PC-3 (cell line): Measurements from ENCODE around the gene GPRIN1. TPM values are rescaled to one million over a fixed set of nuclear protein-coding genes. Genes with fewer than 3 reads are reported as not detected.

Experiments used
- ATAC-seq: fragments of 200-7000 bp; cut with Tn5 transposase; 2 replicates; pipeline ENCODE4 v1.9.1; 2020; ENCODE audit warnings: mild to moderate bottlenecking, moderate library complexity
- BruUV-seq: library from RNA; stranded (reverse); fragments of 400-500 nt; replicated peaks from 2 replicates; lab custom pipeline; 2021; lab: Mats Ljungman, UMichigan
- CTCF ChIA-PET: fragments of 300-600 bp; sonication (Branson Sonifier 250); formaldehyde crosslinking; loops from one replicate; lab custom pipeline; 2022; ENCODE audit warnings: antibody characterized with exemption; lab: Charles Lee
- POLR2A ChIA-PET: fragments of 300-600 bp; sonication (Branson Sonifier 250); formaldehyde crosslinking; loops from one replicate; lab custom pipeline; 2022; ENCODE audit warnings: antibody characterized with exemption; ENCODE audit not compliant: unreplicated experiment; lab: Charles Lee
- DNase-seq: peaks from one replicate; pipeline ENCODE4 v3.0.0-alpha.2; 2015
- H2AFZ ChIP-seq: fragments of 300-600 bp; sonication (generic); 2 replicates; pipeline ENCODE4 v1.6.0; 2016; ENCODE audit warnings: antibody characterized with exemption, low read length
- H3F3A ChIP-seq: fragments of 300-600 bp; sonication (generic); one replicate; pipeline ENCODE4 v1.6.0; 2017; ENCODE audit warnings: antibody characterized with exemption, low read length, control low read depth, mild to moderate bottlenecking; ENCODE audit not compliant: unreplicated experiment
- H3K27ac ChIP-seq: fragments of 300-600 bp; sonication (generic); 2 replicates; pipeline ENCODE4 v1.5.1; 2016; ENCODE audit warnings: mild to moderate bottlenecking, low read length
- H3K27me3 ChIP-seq: fragments of 300-600 bp; sonication (generic); 2 replicates; pipeline ENCODE4 v1.6.1; 2016; ENCODE audit warnings: low read length, mixed read lengths
- H3K36me3 ChIP-seq: fragments of 300-600 bp; sonication (generic); 2 replicates; pipeline ENCODE4 v1.6.1; 2016; ENCODE audit warnings: low read depth, mixed run types, low read length, mixed read lengths
- H3K4me1 ChIP-seq: fragments of 300-600 bp; sonication (generic); 2 replicates; pipeline ENCODE4 v1.5.1; 2016; ENCODE audit warnings: low read length; ENCODE audit not compliant: insufficient read depth
- H3K4me2 ChIP-seq: fragments of 300-600 bp; sonication (generic); 2 replicates; pipeline ENCODE4 v1.6.0; 2016; ENCODE audit warnings: low read length
- H3K4me3 ChIP-seq: fragments of 300-600 bp; sonication (generic); 2 replicates; pipeline ENCODE4 v1.5.1; 2016; ENCODE audit warnings: mild to moderate bottlenecking, low read length, mixed read lengths
- H3K79me2 ChIP-seq: fragments of 300-600 bp; sonication (generic); 2 replicates; pipeline ENCODE4 v1.6.1; 2017; ENCODE audit warnings: low read length, mixed read lengths
- H3K9ac ChIP-seq: fragments of 300-600 bp; sonication (generic); 2 replicates; pipeline ENCODE4 v1.6.0; 2016; ENCODE audit warnings: mild to moderate bottlenecking, low read length
- H3K9me2 ChIP-seq: fragments of 300-600 bp; sonication (generic); replicated peaks from 2 replicates; pipeline ENCODE4 v1.6.1; 2016; ENCODE audit warnings: mixed run types, low read length, mixed read lengths
- H3K9me3 ChIP-seq: fragments of 300-600 bp; sonication (generic); 2 replicates; pipeline ENCODE4 v1.6.1; 2016; ENCODE audit warnings: low read length, mixed read lengths
- H4K20me1 ChIP-seq: fragments of 300-600 bp; sonication (generic); 2 replicates; pipeline ENCODE4 v1.6.1; 2016; ENCODE audit warnings: low read length, mixed read lengths
- EZH2 ChIP-seq: fragments of 300-600 bp; sonication (generic); IDR thresholded peaks from one replicate; pipeline ENCODE4 v1.6.1; 2017; ENCODE audit warnings: antibody characterized with exemption, mild to moderate bottlenecking, low read length; ENCODE audit not compliant: unreplicated experiment
- EZH2phosphoT487 ChIP-seq: fragments of 300-600 bp; sonication (generic); IDR thresholded peaks from 2 replicates; pipeline ENCODE4 v1.6.1; 2018; ENCODE audit warnings: mild to moderate bottlenecking, antibody characterized with exemption, low read length, borderline replicate concordance
- intact Hi-C: fragments of 100-400 bp; cut with micrococcal nuclease; formaldehyde crosslinking; loops from 2 replicates; pipeline ENCODE4 v1.9.0; 2023
- total RNA-seq: library from RNA; depleted of rRNA; stranded (reverse); fragments of >200 nt; gene quantifications from 2 replicates; pipeline ENCODE4 v1.2.3, GENCODE V29; 2014
- TF ChIP-seq, protein P1 (sequence below): fragments of 300-600 bp; sonication (generic); conservative IDR thresholded peaks from 2 replicates; pipeline ENCODE4 v1.5.1; 2017; ENCODE audit warnings: antibody characterized with exemption, low read depth, mild to moderate bottlenecking, low read length

GPRIN1 gene
- total RNA-seq, 1 experiment from 2014 or later: 18.7 TPM

DNA sequence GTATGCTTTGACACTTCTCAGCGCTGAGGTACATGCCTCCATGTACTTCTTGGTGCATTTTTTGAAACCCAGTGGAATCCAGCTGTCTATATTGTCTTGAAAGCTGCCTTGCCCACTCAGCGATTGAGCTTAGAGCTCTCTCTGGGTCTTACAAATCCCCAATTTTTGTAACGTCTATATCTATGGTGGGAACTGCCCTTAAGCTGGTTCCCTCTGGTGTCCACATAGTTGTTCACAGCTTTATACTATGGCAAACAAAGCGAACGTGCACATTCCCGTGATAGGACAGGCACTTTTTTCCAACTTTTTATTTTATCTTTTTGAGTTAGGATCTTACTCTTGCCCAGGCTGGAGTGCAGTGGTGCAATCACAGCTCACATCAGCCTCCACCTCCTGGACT lies 39.9 kb downstream of the GPRIN1 start:
- intact Hi-C loops: loop anchor here (1.0 to 2.0 kb wide), 2 partner anchors 32 to 153 kb away; partner anchors contain the start of gene CLTB
- no TSS peak for BruUV-seq
- H3F3A ChIP-seq: no peaks in the 10 kb centered on the region
- no peaks in the 10 kb centered on the region for H3K79me2 ChIP-seq
- no peaks in the 10 kb centered on the region for H3K27me3 ChIP-seq
- no peaks in the 10 kb centered on the region for H3K36me3 ChIP-seq
- H3K9ac ChIP-seq: no peak overlapping the region
- H3K4me3 ChIP-seq: no peak overlapping the region
- no peaks in the 10 kb centered on the region for H3K9me2 ChIP-seq
- H4K20me1 ChIP-seq: no peaks in the 10 kb centered on the region
- no peak overlapping the region for H3K4me2 ChIP-seq
- ChIA-PET POLR2A (interaction anchor here (1.2 kb wide), 1 partner anchor 32 kb away, joined by 3 read pairs; the partner anchor contains the start of gene RNF44), CTCF (interaction anchor here (0.9 to 2.1 kb wide), 4 partner anchors 27 to 841 kb away, joined by 3 to 15 read pairs (median 4); partner anchors contain the start of genes CLTB and RNF44)
- H2AFZ ChIP-seq: no peak overlapping the region
- ATAC-seq (peak; percentile 54; the same call in 1 of the 2 replicates), DNase-seq (peak; percentile 15)
- H3K9me3 ChIP-seq: no peaks in the 10 kb centered on the region
- no peaks in the 10 kb centered on the region for H3K4me1 ChIP-seq
- no peak overlapping the region for H3K27ac ChIP-seq
- TF ChIP-seq, protein P1, sequence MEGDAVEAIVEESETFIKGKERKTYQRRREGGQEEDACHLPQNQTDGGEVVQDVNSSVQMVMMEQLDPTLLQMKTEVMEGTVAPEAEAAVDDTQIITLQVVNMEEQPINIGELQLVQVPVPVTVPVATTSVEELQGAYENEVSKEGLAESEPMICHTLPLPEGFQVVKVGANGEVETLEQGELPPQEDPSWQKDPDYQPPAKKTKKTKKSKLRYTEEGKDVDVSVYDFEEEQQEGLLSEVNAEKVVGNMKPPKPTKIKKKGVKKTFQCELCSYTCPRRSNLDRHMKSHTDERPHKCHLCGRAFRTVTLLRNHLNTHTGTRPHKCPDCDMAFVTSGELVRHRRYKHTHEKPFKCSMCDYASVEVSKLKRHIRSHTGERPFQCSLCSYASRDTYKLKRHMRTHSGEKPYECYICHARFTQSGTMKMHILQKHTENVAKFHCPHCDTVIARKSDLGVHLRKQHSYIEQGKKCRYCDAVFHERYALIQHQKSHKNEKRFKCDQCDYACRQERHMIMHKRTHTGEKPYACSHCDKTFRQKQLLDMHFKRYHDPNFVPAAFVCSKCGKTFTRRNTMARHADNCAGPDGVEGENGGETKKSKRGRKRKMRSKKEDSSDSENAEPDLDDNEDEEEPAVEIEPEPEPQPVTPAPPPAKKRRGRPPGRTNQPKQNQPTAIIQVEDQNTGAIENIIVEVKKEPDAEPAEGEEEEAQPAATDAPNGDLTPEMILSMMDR: peak; percentile 43; the same call in 1 of the 2 replicates
- TF ChIP-seq EZH2phosphoT487: no peak

DNA sequence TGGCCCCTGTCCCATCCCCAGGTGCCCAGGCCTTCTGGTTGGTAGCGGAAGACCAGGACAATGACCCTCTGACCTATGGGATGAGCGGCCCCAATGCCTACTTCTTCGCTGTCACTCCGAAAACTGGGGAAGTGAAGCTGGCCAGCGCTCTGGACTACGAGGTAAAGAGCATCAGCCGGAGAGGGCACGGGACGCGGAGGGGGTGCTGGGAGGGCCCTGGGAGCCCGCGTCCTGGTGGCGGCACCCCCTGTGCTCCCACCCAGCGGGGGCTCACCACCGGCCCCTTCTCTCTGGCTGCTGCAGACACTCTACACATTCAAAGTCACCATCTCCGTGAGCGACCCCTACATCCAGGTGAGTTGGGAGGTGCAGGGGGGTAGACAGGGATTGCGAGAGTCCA lies 41.3 kb downstream of the GPRIN1 start:
- no TSS peak for BruUV-seq
- intact Hi-C loops: no loop called here
- CTCF ChIA-PET: no interaction called here

DNA sequence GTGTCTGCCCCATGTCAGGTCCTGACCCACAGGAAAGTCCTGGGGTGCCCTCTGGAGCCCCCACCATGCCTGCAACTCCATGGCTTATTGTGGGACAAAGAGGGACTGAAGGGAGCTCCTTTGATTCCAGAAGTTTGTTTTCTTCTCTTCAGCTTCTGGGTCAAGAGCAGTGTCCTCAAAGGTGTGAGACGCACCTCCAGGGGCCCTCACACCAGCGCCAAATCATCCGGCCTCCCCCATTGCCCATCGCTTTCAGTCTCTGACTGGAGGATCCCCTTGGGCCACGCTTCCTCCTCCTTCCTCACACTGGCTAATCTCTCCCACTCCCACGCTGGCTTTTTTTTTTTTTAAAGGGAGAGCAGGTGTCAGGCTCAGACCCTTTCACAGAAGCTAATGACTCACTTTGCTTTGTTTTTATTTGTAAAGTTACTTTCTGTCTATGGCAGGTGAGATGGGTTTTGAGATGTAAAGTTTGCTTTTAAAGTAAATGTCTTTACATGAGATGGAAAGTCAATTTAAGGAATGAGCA lies 44.1 kb downstream of the GPRIN1 start:
- Histone ChIP-seq H3K27me3 (no peaks in the 10 kb centered on the region), H3K79me2 (no peaks in the 10 kb centered on the region), H3K4me1 (no peaks in the 10 kb centered on the region), H3K4me2 (no peak overlapping the region), H3K36me3 (no peaks in the 10 kb centered on the region), H3F3A (no peaks in the 10 kb centered on the region), H3K9me3 (no peaks in the 10 kb centered on the region), H3K4me3 (no peak overlapping the region), H3K9ac (no peak overlapping the region), H2AFZ (no peak overlapping the region), H3K9me2 (no peaks in the 10 kb centered on the region), H4K20me1 (no peaks in the 10 kb centered on the region), H3K27ac (no peak overlapping the region)
- ChIA-PET CTCF (no interaction called here), POLR2A (no interaction called here)
- DNase-seq (no peak), ATAC-seq (no peak)
- no TSS peak for BruUV-seq
- intact Hi-C loops: no loop called here
- TF ChIP-seq, protein P1: no peak
- TF ChIP-seq EZH2phosphoT487 (no peak), EZH2 (no peak)

More for the DNA sequence above, 41.3 kb downstream of the GPRIN1 start:
- Histone ChIP-seq H3K4me2 (no peak overlapping the region), H3K27me3 (no peaks in the 10 kb centered on the region), H4K20me1 (no peaks in the 10 kb centered on the region), H3K9ac (no peak overlapping the region), H3K4me3 (no peak overlapping the region), H3K36me3 (no peaks in the 10 kb centered on the region), H3K9me3 (no peaks in the 10 kb centered on the region), H2AFZ (no peak overlapping the region), H3F3A (no peaks in the 10 kb centered on the region), H3K4me1 (no peaks in the 10 kb centered on the region), H3K9me2 (no peaks in the 10 kb centered on the region), H3K27ac (no peak overlapping the region), H3K79me2 (no peaks in the 10 kb centered on the region)
- ATAC-seq: no peak
- POLR2A ChIA-PET: no interaction called here
- DNase-seq: no peak
- TF ChIP-seq EZH2 (no peak), EZH2phosphoT487 (no peak)
- TF ChIP-seq, protein P1: no peak
